Measurements from ENCODE around the gene TBC1D7.

DNA sequence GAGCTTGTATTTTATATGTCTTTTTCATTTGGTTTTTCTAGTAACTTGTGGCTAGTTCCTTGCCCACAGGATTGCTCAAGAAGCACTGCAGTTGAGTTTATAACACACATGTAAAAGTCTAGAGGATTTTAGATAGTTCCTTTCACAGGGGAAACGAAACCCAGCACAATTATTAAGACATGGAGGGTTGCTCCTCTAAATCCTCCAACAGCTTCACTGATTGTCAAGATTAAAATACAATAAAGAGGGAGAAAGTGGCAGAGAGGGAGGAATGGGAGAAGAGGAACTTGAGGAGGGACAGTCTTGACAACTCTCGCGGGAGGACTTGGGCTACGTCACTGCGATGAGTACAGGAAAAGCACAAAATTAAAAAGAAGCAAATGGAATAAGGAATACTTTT is 9.7 kb upstream of the TBC1D7 start:
- TF ChIP-seq, protein P1, sequence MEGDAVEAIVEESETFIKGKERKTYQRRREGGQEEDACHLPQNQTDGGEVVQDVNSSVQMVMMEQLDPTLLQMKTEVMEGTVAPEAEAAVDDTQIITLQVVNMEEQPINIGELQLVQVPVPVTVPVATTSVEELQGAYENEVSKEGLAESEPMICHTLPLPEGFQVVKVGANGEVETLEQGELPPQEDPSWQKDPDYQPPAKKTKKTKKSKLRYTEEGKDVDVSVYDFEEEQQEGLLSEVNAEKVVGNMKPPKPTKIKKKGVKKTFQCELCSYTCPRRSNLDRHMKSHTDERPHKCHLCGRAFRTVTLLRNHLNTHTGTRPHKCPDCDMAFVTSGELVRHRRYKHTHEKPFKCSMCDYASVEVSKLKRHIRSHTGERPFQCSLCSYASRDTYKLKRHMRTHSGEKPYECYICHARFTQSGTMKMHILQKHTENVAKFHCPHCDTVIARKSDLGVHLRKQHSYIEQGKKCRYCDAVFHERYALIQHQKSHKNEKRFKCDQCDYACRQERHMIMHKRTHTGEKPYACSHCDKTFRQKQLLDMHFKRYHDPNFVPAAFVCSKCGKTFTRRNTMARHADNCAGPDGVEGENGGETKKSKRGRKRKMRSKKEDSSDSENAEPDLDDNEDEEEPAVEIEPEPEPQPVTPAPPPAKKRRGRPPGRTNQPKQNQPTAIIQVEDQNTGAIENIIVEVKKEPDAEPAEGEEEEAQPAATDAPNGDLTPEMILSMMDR (IDR thresholded peaks at IDR 0.05), result no peak
- TF ChIP-seq POLR2A (IDR thresholded peaks at IDR 0.05) (no peak), POLR2AphosphoS5 (IDR thresholded peaks at IDR 0.05) (no peak), EP300 (IDR thresholded peaks at IDR 0.05) (no peak)
